Activated CD4-positive, alpha-beta T cell treated with anti-CD3 and anti-CD28 coated beads for 4 hours (primary cell): ENCODE data around the gene ARL15.
"Not testable (repeated sequence)": the region's sequence is repeated elsewhere in the genome, so short reads cannot be mapped to it uniquely, and the experiment has no call there.

ENCODE experiments used
- DNase-seq, 2 donors: peaks; one replicate each; pipeline ENCODE4 v3.0.0-alpha.2; 2020

ARL15 gene

GRCh38 chr5:54013556-54014194 is 296.7 kb downstream of the ARL15 start:
- DNase-seq: peak; percentile 3 to 5

DNA sequence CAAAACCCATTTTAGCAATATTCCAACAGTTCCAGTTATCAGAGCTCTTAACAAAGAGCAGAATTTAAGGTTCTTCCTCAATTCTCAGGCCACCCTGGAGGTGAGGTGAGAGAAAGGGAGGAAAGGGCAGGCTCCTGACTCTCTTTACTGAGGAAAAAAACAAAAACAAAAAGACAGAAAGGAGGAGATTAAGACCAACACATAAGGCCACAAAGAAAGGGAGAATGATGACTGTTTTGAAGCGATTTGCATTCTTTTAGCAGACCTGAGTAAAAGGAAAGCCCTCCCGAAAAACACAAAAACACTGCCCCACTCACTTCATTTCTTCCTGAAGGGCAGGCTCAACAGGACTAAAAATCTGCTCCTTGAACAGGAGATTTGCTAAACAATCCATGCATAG is 300.5 kb downstream of the ARL15 start:
- DNase-seq: no peak

DNA sequence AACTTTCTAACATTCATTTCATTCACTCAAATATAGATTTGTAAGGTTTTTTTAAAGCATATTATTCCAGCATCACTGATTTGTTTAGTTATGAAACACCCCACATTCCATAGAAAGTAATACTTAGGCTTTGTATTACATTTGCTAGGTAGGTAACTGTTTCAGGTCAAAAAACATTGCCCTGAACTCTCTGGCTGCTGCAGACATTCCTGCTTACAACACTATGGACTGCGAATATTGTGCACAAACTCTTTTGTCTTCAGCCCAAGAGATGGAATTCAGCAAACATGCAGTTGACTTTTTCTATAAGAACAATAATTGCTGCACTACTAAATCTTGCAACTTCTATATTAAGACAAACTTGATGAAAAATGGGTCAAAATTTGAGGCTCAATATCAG is 301.0 kb downstream of the ARL15 start:
- DNase-seq: no peak

- DNase-seq: no peak
Measured at GRCh38 chr5:54007827-54008777, 302.3 kb downstream of the ARL15 start.

- DNase-seq: no peak
Measured at GRCh38 chr5:54004697-54005096, 305.7 kb downstream of the ARL15 start.

- no peak for DNase-seq
Measured at GRCh38 chr5:54002779-54003178, 307.6 kb downstream of the ARL15 start.

- DNase-seq: no peak
Measured at GRCh38 chr5:54001976-54002775, 308.2 kb downstream of the ARL15 start.

DNA sequence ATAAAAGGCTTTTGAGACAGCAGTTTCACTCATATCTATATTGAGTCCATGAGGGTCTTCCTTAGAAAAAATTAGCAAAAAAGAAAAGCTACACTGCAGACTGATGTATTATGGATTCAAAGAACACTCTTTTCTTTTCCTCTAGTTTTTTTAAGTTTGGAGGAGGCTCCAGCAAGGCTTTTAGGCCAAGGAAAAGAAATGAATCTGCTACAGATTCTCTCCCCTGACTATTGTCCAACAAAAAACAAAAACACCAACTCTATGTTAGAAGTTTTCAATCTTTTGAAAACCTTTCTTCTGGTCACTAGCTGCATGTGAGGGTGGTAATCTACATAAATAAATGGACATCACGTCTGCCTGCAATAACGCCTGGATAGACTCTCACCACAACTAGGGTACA is 310.4 kb downstream of the ARL15 start:
- DNase-seq: no peak

DNA sequence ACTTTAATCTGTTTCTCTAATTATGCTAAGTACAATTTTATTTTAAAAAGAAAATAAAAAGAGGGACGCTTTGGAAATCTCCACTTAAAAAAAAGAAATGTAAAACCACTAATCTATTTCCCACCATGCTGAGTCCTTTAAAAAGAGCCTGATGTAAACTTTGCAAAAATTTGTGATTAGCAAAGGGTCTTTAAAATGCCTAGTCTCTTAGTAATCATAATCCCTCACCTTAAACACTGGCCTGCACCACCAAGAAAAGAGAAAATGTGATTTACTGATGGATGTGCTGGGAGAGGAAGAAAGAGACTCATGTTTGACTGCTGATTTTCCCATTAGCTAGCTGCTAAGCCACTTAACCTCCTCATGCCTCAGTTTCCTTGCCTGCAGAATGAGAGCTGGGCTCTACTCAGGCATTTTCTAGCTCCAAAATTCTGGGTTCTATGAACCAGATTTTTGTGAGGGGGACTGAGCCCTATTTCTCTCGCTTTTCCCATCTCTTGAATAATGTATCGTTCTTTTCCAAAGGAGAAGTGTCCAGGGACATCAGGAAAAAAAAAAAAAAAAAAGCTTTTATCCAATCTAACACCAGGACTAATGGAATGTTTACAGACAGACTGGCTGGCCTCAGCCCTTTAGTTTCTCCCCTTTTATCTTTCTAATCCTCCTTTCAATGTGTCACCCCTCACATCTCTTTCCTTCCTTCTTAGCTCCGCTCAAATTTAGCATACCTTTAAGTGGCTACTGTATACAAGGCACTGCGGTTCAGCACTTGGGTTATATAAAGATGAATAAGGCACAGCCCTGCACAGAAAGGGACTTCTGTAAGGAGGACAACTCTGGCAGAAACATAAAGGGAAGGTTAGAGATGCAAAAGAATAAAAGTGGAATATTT is 312.4 kb downstream of the ARL15 start:
- no peak for DNase-seq

DNA sequence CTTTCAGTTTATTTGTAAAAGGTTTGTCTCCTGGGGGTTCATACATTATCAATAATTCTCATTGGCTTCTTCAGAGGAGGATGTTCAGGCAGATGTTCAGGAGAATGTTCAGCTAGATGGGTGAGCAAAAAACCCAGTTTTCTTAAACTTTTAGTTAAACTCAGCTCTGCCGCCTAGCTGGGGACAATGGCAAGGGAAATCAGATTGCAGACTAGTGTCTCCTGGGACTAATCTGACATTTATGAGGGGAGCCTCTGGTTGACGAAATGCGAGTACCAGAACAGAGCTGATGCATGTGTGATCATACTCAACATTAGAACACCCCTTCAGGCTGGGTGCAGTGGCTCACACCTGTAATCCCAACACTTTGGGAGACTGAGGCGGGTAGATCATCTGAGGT is 314.4 kb downstream of the ARL15 start:
- no peak for DNase-seq

DNA sequence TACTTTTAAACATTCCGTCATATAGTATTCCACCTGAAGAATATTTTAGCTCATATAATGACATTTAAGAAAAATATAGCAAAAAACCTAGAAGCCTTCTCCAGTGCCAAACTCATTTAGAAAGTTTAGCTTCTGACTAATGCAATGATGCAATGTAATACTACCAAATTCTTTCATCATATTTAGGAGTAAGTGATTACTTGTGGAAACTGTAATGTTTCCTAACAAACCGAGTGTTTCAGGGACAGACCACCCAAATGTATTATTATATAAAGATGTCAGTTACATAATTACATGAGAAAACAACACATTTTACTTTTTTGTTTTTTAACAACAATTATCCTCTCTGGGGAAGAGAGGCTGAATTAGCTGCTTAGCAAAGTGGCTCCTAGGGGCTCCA is 316.2 kb downstream of the ARL15 start:
- no peak for DNase-seq

- DNase-seq: no peak
Measured at GRCh38 chr5:53991942-53992341, 318.4 kb downstream of the ARL15 start.

GRCh38 chr5:53987101-53987500 is 323.3 kb downstream of the ARL15 start:
- no peak for DNase-seq

DNA sequence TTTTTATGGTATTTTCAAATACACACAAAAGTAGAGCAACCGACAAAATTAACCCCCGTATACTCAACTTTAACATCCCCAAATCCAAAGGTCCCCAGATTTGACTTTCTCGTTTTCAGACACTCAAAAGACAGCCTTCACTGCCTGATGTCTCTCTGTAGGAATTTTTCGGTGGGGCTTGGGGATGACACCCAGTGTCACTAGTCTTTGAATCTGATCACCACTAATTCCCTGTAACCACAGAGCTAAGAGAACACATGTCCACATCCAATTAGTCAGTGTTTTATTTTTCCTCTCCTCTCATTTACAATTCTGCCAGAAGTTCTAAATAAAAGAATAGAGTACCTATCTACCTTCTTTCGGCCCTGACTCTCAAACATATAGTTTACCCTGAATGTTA is 324.6 kb downstream of the ARL15 start:
- DNase-seq: no peak

- DNase-seq: no peak
Measured at GRCh38 chr5:53984971-53985370, 325.4 kb downstream of the ARL15 start.

DNA sequence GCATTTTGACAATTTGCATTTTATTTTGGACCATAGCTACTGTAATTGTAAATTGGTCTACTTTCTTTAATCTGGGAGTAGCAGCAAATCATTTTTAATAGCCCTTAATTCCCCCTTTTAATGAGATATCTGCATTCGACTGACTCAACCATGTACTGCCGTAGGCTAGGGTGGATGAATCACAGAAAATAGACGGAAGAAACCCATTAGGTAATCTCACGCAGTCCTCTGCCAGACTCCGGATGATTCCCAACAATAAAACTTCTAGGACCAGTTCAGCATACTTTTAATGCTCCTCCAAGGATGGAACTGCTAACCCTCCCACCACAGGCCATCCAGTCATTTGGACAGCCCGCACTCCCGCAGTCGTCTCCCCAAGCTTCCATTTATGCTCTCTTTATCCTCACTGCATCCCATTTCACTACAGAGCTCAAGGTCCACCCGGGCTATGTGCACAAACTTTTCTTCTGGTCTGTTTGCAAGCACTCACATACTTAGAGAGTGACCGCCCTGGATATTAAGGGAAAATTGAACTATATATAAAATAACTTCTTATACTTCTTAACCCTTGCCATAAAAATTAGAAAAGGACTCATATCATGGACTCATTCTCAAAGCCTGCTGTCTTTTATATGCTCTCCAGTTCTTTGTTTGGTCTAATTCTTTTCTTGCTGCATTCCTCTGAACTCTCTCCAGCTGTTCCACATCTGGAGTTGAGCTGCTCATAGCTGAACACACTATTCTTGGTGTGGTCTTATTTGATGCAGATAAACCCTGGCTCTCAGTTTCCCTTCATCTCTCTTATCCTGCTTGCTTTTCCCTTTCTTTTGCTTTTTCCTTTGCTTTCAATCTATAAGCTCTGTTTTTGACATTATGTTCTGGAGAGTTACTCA is 326.6 kb downstream of the ARL15 start:
- no peak for DNase-seq

- not testable (repeated sequence) for DNase-seq
Measured at GRCh38 chr5:53982319-53982718, 328.1 kb downstream of the ARL15 start.

GRCh38 chr5:53980061-53980460 is 330.3 kb downstream of the ARL15 start:
- DNase-seq: no peak

GRCh38 chr5:53974021-53974420 is 336.4 kb downstream of the ARL15 start:
- no peak for DNase-seq

- DNase-seq: no peak
Measured at GRCh38 chr5:53972314-53972713, 338.1 kb downstream of the ARL15 start.

GRCh38 chr5:53971551-53971950 is 338.8 kb downstream of the ARL15 start:
- no peak for DNase-seq
